ENCODE measurements around the gene TBX1.
"Not testable (repeated sequence)": the region's sequence is repeated elsewhere in the genome, so short reads cannot be mapped to it uniquely, and the experiment has no call there.

The TBX1 gene

GRCh38 chr22:19784384-19785175 lies 24.0 kb downstream of the TBX1 start:
- no peak for DNase-seq (ENCODE audit: low read depth in 2 of 2)

GRCh38 chr22:19785461-19786263 lies 25.1 kb downstream of the TBX1 start:
- no peak for DNase-seq (ENCODE audit: low read depth in 2 of 2)

GRCh38 chr22:19786264-19786585 lies 25.6 kb downstream of the TBX1 start:
- no peak for DNase-seq (ENCODE audit: low read depth in 2 of 2)

GRCh38 chr22:19786959-19787848 lies 26.6 kb downstream of the TBX1 start:
- no peak for DNase-seq (ENCODE audit: low read depth in 2 of 2)

GRCh38 chr22:19787849-19788141 lies 27.2 kb downstream of the TBX1 start:
- DNase-seq (ENCODE audit: low read depth in 2 of 2): no peak

- DNase-seq (ENCODE audit: low read depth in 2 of 2): no peak
These were observed 28.2 kb downstream of the TBX1 start for GRCh38 chr22:19788661-19789225.

GRCh38 chr22:19789406-19789805 lies 28.8 kb downstream of the TBX1 start:
- DNase-seq (ENCODE audit: low read depth in 2 of 2): no peak

GRCh38 chr22:19789828-19790227 lies 29.2 kb downstream of the TBX1 start:
- no peak for DNase-seq (ENCODE audit: low read depth in 2 of 2)

GRCh38 chr22:19791243-19791642 lies 30.7 kb downstream of the TBX1 start:
- DNase-seq (ENCODE audit: low read depth in 2 of 2): no peak

GRCh38 chr22:19791894-19792293 lies 31.3 kb downstream of the TBX1 start:
- no peak for DNase-seq (ENCODE audit: low read depth in 2 of 2)

- DNase-seq (ENCODE audit: low read depth in 2 of 2): not testable (repeated sequence)
These were observed 31.9 kb downstream of the TBX1 start for GRCh38 chr22:19792383-19792896.

- no peak for DNase-seq (ENCODE audit: low read depth in 2 of 2)
These were observed 32.6 kb downstream of the TBX1 start for GRCh38 chr22:19793161-19793560.

- no peak for DNase-seq (ENCODE audit: low read depth in 2 of 2)
These were observed 33.2 kb downstream of the TBX1 start for GRCh38 chr22:19793661-19794310.

GRCh38 chr22:19795617-19796008 lies 35.0 kb downstream of the TBX1 start:
- no peak for DNase-seq (ENCODE audit: low read depth in 2 of 2)

- DNase-seq (ENCODE audit: low read depth in 2 of 2): no peak
These were observed 35.6 kb downstream of the TBX1 start for GRCh38 chr22:19796160-19796559.

GRCh38 chr22:19797086-19798002 lies 36.8 kb downstream of the TBX1 start:
- no peak for DNase-seq (ENCODE audit: low read depth in 2 of 2)

GRCh38 chr22:19798003-19798665 lies 37.6 kb downstream of the TBX1 start:
- DNase-seq (ENCODE audit: low read depth in 2 of 2): no peak

GRCh38 chr22:19798891-19799293 lies 38.3 kb downstream of the TBX1 start:
- DNase-seq (ENCODE audit: low read depth in 2 of 2): no peak

- no peak for DNase-seq (ENCODE audit: low read depth in 2 of 2)
These were observed 39.0 kb downstream of the TBX1 start for GRCh38 chr22:19799322-19800190.

Measured in stimulated activated CD8-positive, alpha-beta memory T cell treated with anti-CD3 and anti-CD28 coated beads, Interleukin-15, amount 100 ng/mL, for 48 hours (primary cell).